ENCODE measurements around the gene C10orf105. TPM values are rescaled to one million over a fixed set of nuclear protein-coding genes. Genes with fewer than 3 reads are reported as not detected.

The C10orf105 gene
- total RNA-seq, 1 donor from 2014 or later, result not detected

- H3K9me3 Mint-ChIP-seq (ENCODE audit: unreplicated experiment), result peaks cover 2% of the 10 kb centered on the region
- H3K4me1 Mint-ChIP-seq (ENCODE audit: low read depth, unreplicated experiment), result peaks cover 11% of the 10 kb centered on the region
- no peak overlapping the region for H3K27ac Mint-ChIP-seq (ENCODE audit: unreplicated experiment)
- H3K27me3 Mint-ChIP-seq (ENCODE audit: unreplicated experiment), result peaks cover 15% of the 10 kb centered on the region
- TF ChIP-seq CTCF (IDR thresholded peaks at IDR 0.05; ENCODE audit: partially characterized antibody, unreplicated experiment), result no peak
- DNase-seq, result no peak
- peaks cover 5% of the 10 kb centered on the region for H3K36me3 Mint-ChIP-seq (ENCODE audit: unreplicated experiment)
- H3K4me3 Mint-ChIP-seq (ENCODE audit: unreplicated experiment), result no peak overlapping the region
Observed at GRCh38 chr10:71687480-71687879, 32.1 kb downstream of the C10orf105 start.

GRCh38 chr10:71687077-71687476, 32.5 kb downstream of the C10orf105 start:
- Mint-ChIP-seq H3K9me3 (ENCODE audit: unreplicated experiment) (peaks cover 2% of the 10 kb centered on the region), H3K36me3 (ENCODE audit: unreplicated experiment) (peaks cover 5% of the 10 kb centered on the region), H3K27me3 (ENCODE audit: unreplicated experiment) (peaks cover 15% of the 10 kb centered on the region), H3K27ac (ENCODE audit: unreplicated experiment) (no peak overlapping the region), H3K4me1 (ENCODE audit: low read depth, unreplicated experiment) (peaks cover 11% of the 10 kb centered on the region), H3K4me3 (ENCODE audit: unreplicated experiment) (no peak overlapping the region)
- no peak for DNase-seq
- TF ChIP-seq CTCF (IDR thresholded peaks at IDR 0.05; ENCODE audit: partially characterized antibody, unreplicated experiment), result no peak

- no peak overlapping the region for H3K4me3 Mint-ChIP-seq (ENCODE audit: unreplicated experiment)
- peaks cover 11% of the 10 kb centered on the region for H3K4me1 Mint-ChIP-seq (ENCODE audit: low read depth, unreplicated experiment)
- TF ChIP-seq CTCF (IDR thresholded peaks at IDR 0.05; ENCODE audit: partially characterized antibody, unreplicated experiment), result no peak
- H3K9me3 Mint-ChIP-seq (ENCODE audit: unreplicated experiment), result no peaks in the 10 kb centered on the region
- H3K36me3 Mint-ChIP-seq (ENCODE audit: unreplicated experiment), result peaks cover 5% of the 10 kb centered on the region
- no peak overlapping the region for H3K27ac Mint-ChIP-seq (ENCODE audit: unreplicated experiment)
- no peak for DNase-seq
- H3K27me3 Mint-ChIP-seq (ENCODE audit: unreplicated experiment), result peaks cover 12% of the 10 kb centered on the region
Observed at GRCh38 chr10:71685554-71686232, 33.9 kb downstream of the C10orf105 start.

- Mint-ChIP-seq H3K4me3 (ENCODE audit: unreplicated experiment) (no peak overlapping the region), H3K36me3 (ENCODE audit: unreplicated experiment) (peaks cover 5% of the 10 kb centered on the region), H3K27me3 (ENCODE audit: unreplicated experiment) (peaks cover 12% of the 10 kb centered on the region), H3K27ac (ENCODE audit: unreplicated experiment) (no peak overlapping the region), H3K4me1 (ENCODE audit: low read depth, unreplicated experiment) (peaks cover 11% of the 10 kb centered on the region), H3K9me3 (ENCODE audit: unreplicated experiment) (no peaks in the 10 kb centered on the region)
- DNase-seq, result no peak
- TF ChIP-seq CTCF (IDR thresholded peaks at IDR 0.05; ENCODE audit: partially characterized antibody, unreplicated experiment), result no peak
Observed at GRCh38 chr10:71684356-71685173, 35.0 kb downstream of the C10orf105 start.

- no peak for TF ChIP-seq CTCF (IDR thresholded peaks at IDR 0.05; ENCODE audit: partially characterized antibody, unreplicated experiment)
- Mint-ChIP-seq H3K4me1 (ENCODE audit: low read depth, unreplicated experiment) (peaks cover 11% of the 10 kb centered on the region), H3K27ac (ENCODE audit: unreplicated experiment) (no peak overlapping the region), H3K36me3 (ENCODE audit: unreplicated experiment) (peaks cover 4% of the 10 kb centered on the region), H3K9me3 (ENCODE audit: unreplicated experiment) (no peaks in the 10 kb centered on the region), H3K27me3 (ENCODE audit: unreplicated experiment) (peaks cover 12% of the 10 kb centered on the region), H3K4me3 (ENCODE audit: unreplicated experiment) (peak overlapping the region; percentile 30)
- no peak for DNase-seq
Observed at GRCh38 chr10:71683301-71683700, 36.3 kb downstream of the C10orf105 start.
